Panc1 (cell line): ENCODE results near the gene LRBA. TPM values are rescaled to one million over a fixed set of nuclear protein-coding genes. Genes with fewer than 3 reads are reported as not detected.

ENCODE experiments used
- ATAC-seq: fragments of 200-7000 bp; cut with Tn5 transposase; 2 replicates; pipeline ENCODE4 v1.9.1; 2020; ENCODE audit warnings: mild to moderate bottlenecking, moderate library complexity
- BruUV-seq: library from RNA; stranded (reverse); fragments of 400-500 nt; replicated peaks from 2 replicates; lab custom pipeline; 2021; lab: Mats Ljungman, UMichigan
- CTCF ChIA-PET: fragments of 300-600 bp; sonication (Branson Sonifier 250); formaldehyde crosslinking; loops from one replicate; lab custom pipeline; 2022; ENCODE audit warnings: antibody characterized with exemption; lab: Charles Lee
- POLR2A ChIA-PET: fragments of 300-600 bp; sonication (Branson Sonifier 250); formaldehyde crosslinking; loops from one replicate; lab custom pipeline; 2022; ENCODE audit warnings: antibody characterized with exemption; lab: Charles Lee
- DNase-seq: peaks from one replicate; pipeline ENCODE4 v3.0.0-alpha.2; 2010; ENCODE audit warnings: low read depth, low spot score
- H3K27ac ChIP-seq: 2 replicates; pipeline ENCODE4 v1.5.1; 2011; ENCODE audit warnings: mild to moderate bottlenecking, low read length, inconsistent platforms
- H3K27me3 ChIP-seq: fragments of 200-500 bp; sonication (Bioruptor generic); 2 replicates; pipeline ENCODE4 v1.6.0; 2014; ENCODE audit warnings: low read length, inconsistent platforms; ENCODE audit not compliant: control insufficient read depth, insufficient read depth
- H3K36me3 ChIP-seq: fragments of 200-500 bp; sonication (Bioruptor generic); 2 replicates; pipeline ENCODE4 v1.5.1; 2014; ENCODE audit warnings: inconsistent platforms, mild to moderate bottlenecking, low read length, moderate library complexity; ENCODE audit not compliant: control insufficient read depth, insufficient read depth
- H3K4me1 ChIP-seq: 2 replicates; pipeline ENCODE4 v1.5.1; 2011; ENCODE audit warnings: inconsistent platforms, mild to moderate bottlenecking, low read length, moderate library complexity; ENCODE audit not compliant: control insufficient read depth, insufficient read depth
- H3K4me3 ChIP-seq, 2 experiments: 2 replicates each; pipeline ENCODE4 v1.5.1; 2011 to 2012; ENCODE audit warnings: low read depth in 2 of 2, low read length in 2 of 2, mild to moderate bottlenecking in 2 of 2, inconsistent platforms in 1 of 2, moderate library complexity in 1 of 2
- H3K9me3 ChIP-seq: fragments of 200-500 bp; sonication (Bioruptor generic); 2 replicates; pipeline ENCODE4 v1.5.1; 2014; ENCODE audit warnings: low read depth, mild to moderate bottlenecking, inconsistent platforms, low read length, moderate library complexity; ENCODE audit not compliant: control insufficient read depth, insufficient read depth
- POLR2AphosphoS5 ChIP-seq: IDR thresholded peaks from 2 replicates; pipeline ENCODE4 v1.6.1; 2012; ENCODE audit warnings: mild to moderate bottlenecking, low read depth, low read length, moderate library complexity
- SIN3A ChIP-seq: IDR thresholded peaks from 2 replicates; pipeline ENCODE4 v1.6.1; 2012; ENCODE audit warnings: low read depth, mild to moderate bottlenecking, low read length, moderate library complexity, borderline replicate concordance; ENCODE audit not compliant: insufficient read depth
- TCF7L2 ChIP-seq: IDR thresholded peaks from 2 replicates; pipeline ENCODE4 v1.6.1; 2011; ENCODE audit warnings: mild to moderate bottlenecking, low read depth, low read length, inconsistent platforms
- in situ Hi-C: cut with HindIII; loops from 2 replicates; pipeline ENCODE4 v1.10.0; 2016; ENCODE audit warnings: low sequenced_read_pairs, low pct_unique_long_range_greater_than_20kb
- intact Hi-C: fragments of 100-400 bp; cut with micrococcal nuclease; formaldehyde crosslinking; loops from one replicate; pipeline ENCODE4 v1.10.0; 2022; ENCODE audit not compliant: unreplicated experiment
- total RNA-seq: library from RNA; stranded (reverse); gene quantifications from one replicate; pipeline ENCODE4 v1.2.1, GENCODE V29; 2021; ENCODE audit not compliant: unreplicated experiment
- TF ChIP-seq, protein P1 (sequence below): fragments of 450-650 bp; IDR thresholded peaks from 2 replicates; pipeline ENCODE4 v1.5.1; 2017; ENCODE audit warnings: mild to moderate bottlenecking
- TF ChIP-seq, protein P2 (sequence below), 2 experiments: IDR thresholded peaks; 2 replicates each; pipeline ENCODE4 v1.6.1; 2011 to 2012; ENCODE audit warnings: low read depth in 2 of 2, control low read depth in 1 of 2, low read length in 1 of 2, mild to moderate bottlenecking in 1 of 2, moderate library complexity in 1 of 2; ENCODE audit not compliant: insufficient read depth in 1 of 2

The LRBA gene
- total RNA-seq, 1 experiment from 2014 or later, result 26.4 TPM

DNA sequence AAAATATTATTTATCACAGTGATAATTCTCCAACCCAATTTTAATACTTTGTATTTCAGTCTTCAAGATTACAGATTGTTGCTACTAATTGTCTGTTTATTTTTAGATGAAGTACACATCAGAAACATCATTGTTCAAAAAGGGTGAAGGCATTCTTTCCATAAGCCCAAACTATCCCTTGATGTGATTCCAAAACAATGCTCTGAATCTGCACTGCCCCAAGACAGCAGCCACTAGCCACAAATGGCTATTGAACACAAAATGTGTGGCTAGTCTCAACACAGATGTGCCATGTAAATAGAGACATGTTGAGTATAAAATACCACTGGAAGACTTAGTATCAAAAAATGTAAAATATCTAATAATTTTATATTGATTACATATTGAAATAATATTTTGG lies 583.9 kb downstream of the LRBA start:
- DNase-seq (no peak), ATAC-seq (no peak)
- ChIA-PET POLR2A (no interaction called here), CTCF (no interaction called here)
- BruUV-seq, result no TSS peak
- no peaks in the 10 kb centered on the region for H3K27me3 ChIP-seq
- TF ChIP-seq, protein P1, sequence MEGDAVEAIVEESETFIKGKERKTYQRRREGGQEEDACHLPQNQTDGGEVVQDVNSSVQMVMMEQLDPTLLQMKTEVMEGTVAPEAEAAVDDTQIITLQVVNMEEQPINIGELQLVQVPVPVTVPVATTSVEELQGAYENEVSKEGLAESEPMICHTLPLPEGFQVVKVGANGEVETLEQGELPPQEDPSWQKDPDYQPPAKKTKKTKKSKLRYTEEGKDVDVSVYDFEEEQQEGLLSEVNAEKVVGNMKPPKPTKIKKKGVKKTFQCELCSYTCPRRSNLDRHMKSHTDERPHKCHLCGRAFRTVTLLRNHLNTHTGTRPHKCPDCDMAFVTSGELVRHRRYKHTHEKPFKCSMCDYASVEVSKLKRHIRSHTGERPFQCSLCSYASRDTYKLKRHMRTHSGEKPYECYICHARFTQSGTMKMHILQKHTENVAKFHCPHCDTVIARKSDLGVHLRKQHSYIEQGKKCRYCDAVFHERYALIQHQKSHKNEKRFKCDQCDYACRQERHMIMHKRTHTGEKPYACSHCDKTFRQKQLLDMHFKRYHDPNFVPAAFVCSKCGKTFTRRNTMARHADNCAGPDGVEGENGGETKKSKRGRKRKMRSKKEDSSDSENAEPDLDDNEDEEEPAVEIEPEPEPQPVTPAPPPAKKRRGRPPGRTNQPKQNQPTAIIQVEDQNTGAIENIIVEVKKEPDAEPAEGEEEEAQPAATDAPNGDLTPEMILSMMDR, result no peak
- TF ChIP-seq, protein P2, sequence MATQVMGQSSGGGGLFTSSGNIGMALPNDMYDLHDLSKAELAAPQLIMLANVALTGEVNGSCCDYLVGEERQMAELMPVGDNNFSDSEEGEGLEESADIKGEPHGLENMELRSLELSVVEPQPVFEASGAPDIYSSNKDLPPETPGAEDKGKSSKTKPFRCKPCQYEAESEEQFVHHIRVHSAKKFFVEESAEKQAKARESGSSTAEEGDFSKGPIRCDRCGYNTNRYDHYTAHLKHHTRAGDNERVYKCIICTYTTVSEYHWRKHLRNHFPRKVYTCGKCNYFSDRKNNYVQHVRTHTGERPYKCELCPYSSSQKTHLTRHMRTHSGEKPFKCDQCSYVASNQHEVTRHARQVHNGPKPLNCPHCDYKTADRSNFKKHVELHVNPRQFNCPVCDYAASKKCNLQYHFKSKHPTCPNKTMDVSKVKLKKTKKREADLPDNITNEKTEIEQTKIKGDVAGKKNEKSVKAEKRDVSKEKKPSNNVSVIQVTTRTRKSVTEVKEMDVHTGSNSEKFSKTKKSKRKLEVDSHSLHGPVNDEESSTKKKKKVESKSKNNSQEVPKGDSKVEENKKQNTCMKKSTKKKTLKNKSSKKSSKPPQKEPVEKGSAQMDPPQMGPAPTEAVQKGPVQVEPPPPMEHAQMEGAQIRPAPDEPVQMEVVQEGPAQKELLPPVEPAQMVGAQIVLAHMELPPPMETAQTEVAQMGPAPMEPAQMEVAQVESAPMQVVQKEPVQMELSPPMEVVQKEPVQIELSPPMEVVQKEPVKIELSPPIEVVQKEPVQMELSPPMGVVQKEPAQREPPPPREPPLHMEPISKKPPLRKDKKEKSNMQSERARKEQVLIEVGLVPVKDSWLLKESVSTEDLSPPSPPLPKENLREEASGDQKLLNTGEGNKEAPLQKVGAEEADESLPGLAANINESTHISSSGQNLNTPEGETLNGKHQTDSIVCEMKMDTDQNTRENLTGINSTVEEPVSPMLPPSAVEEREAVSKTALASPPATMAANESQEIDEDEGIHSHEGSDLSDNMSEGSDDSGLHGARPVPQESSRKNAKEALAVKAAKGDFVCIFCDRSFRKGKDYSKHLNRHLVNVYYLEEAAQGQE (IDR thresholded peaks at IDR 0.05; ENCODE audit: insufficient read depth in 1 of 2, low read depth in 2 of 2, low read length in 1 of 2), result no peak
- TF ChIP-seq POLR2AphosphoS5, result no peak
- TF ChIP-seq TCF7L2, result no peak
- no peak for TF ChIP-seq SIN3A
- intact Hi-C loops (no loop called here), in situ Hi-C loops (no loop called here)
- no peak overlapping the region for H3K27ac ChIP-seq
- H3K4me1 ChIP-seq, result no peaks in the 10 kb centered on the region
- no peak overlapping the region for H3K4me3 ChIP-seq
- no peaks in the 10 kb centered on the region for H3K9me3 ChIP-seq
- H3K36me3 ChIP-seq, result no peaks in the 10 kb centered on the region; the same call in 1 of the 2 replicates

DNA sequence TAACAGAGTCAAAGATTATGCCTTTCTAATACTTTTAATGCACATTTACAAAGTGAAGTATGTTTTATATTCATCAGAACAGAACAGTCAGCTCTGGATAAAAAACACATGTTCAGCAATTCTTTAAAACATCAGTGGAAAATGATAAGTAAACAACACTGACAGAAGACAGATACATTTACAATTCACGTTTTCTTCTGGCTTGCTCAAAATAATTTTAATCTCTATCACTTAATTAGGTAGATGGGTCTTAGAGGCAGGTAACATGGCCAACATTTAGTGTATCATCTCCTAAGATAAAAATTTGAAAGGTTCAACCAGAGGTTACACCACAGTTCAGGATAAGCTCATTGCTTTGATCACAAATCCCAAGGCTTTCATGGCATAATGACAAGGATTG lies 589.9 kb downstream of the LRBA start:
- intact Hi-C loops (no loop called here), in situ Hi-C loops (no loop called here)
- Histone ChIP-seq H3K36me3 (no peaks in the 10 kb centered on the region), H3K4me3 (no peak overlapping the region), H3K27ac (no peak overlapping the region), H3K9me3 (no peaks in the 10 kb centered on the region), H3K4me1 (no peaks in the 10 kb centered on the region), H3K27me3 (no peaks in the 10 kb centered on the region)
- TF ChIP-seq POLR2AphosphoS5 (no peak), SIN3A (no peak), TCF7L2 (no peak)
- TF ChIP-seq, protein P2 (IDR thresholded peaks at IDR 0.05; ENCODE audit: insufficient read depth in 1 of 2, low read depth in 2 of 2, low read length in 1 of 2), result no peak
- TF ChIP-seq, protein P1, result no peak
- CTCF ChIA-PET, result no interaction called here
- BruUV-seq, result no TSS peak
- ATAC-seq (no peak), DNase-seq (no peak)
- POLR2A ChIA-PET, result no interaction called here
